GM12878 (cell line): ENCODE measurements around the gene HELZ. TPM values are rescaled to one million over a fixed set of nuclear protein-coding genes. Genes with fewer than 3 reads are reported as not detected.
"Not testable (repeated sequence)": the region's sequence is repeated elsewhere in the genome, so short reads cannot be mapped to it uniquely, and the experiment has no call there.

Experiments
- ATAC-seq: fragments of 200-7000 bp; cut with Tn5 transposase; 3 replicates; pipeline ENCODE4 v1.9.1; 2020; ENCODE audit warnings: mild to moderate bottlenecking, moderate library complexity
- BruUV-seq: library from RNA; stranded (reverse); fragments of 400-500 nt; replicated peaks from 2 replicates; lab custom pipeline; 2021; lab: Mats Ljungman, UMichigan
- CTCF ChIA-PET: fragments of 300-600 bp; sonication (Branson Sonifier 250); formaldehyde crosslinking; extraction: SDS; loops from one replicate; lab custom pipeline; 2021; ENCODE audit warnings: inconsistent platforms; lab: Yijun Ruan, JAX
- POLR2A ChIA-PET: fragments of 350-600 bp; formaldehyde crosslinking; extraction: SDS; loops from one replicate; lab custom pipeline; 2021; ENCODE audit warnings: inconsistent platforms; lab: Charles Lee
- RAD21 ChIA-PET: fragments of 300-600 bp; sonication (Branson Sonifier 250); formaldehyde crosslinking; loops from one replicate; lab custom pipeline; 2023; ENCODE audit warnings: antibody characterized with exemption; ENCODE audit not compliant: unreplicated experiment; lab: Charles Lee
- SMC1A ChIA-PET: fragments of 300-600 bp; sonication (Branson Sonifier 250); formaldehyde crosslinking; loops from one replicate; lab custom pipeline; 2023; ENCODE audit not compliant: unreplicated experiment, uncharacterized antibody; lab: Charles Lee
- DNase-seq: peaks from one replicate; pipeline ENCODE4 v3.0.0-alpha.2; 2011; ENCODE audit warnings: low read depth, low spot score
- FAIRE-seq: peaks from 3 replicates; lab custom pipeline; 2011; peaks lifted over from hg19 to GRCh38; lab: Jason Lieb, UNC
- H2AFZ ChIP-seq: 2 replicates; pipeline ENCODE4 v1.6.0; 2011; ENCODE audit warnings: low read depth, low read length, control low read depth; ENCODE audit not compliant: control insufficient read depth
- H3K27ac ChIP-seq: 2 replicates; pipeline ENCODE4 v1.5.1; 2011; ENCODE audit warnings: control low read depth; ENCODE audit not compliant: control insufficient read depth, insufficient read depth
- H3K27me3 ChIP-seq, 2 experiments: replicated peaks in 1 of 2; 2 replicates each; pipeline versions ENCODE4 v1.6.0 to v1.6.1; 2011; ENCODE audit warnings: low read length in 1 of 2; ENCODE audit not compliant: control insufficient read depth in 2 of 2, insufficient read depth in 2 of 2
- H3K36me3 ChIP-seq, 2 experiments: 2 replicates each; pipeline ENCODE4 v1.5.1; 2011; ENCODE audit warnings: low read length in 1 of 2; ENCODE audit not compliant: control insufficient read depth in 2 of 2, insufficient read depth in 2 of 2
- H3K4me1 ChIP-seq: 2 replicates; pipeline ENCODE4 v1.6.1; 2011; ENCODE audit warnings: mild to moderate bottlenecking, low read length, moderate library complexity, mixed read lengths; ENCODE audit not compliant: control insufficient read depth, insufficient read depth
- H3K4me2 ChIP-seq: 2 replicates; pipeline ENCODE4 v1.6.0; 2011; ENCODE audit warnings: control low read depth; ENCODE audit not compliant: control insufficient read depth, insufficient read depth
- H3K4me3 ChIP-seq: fragments of 200-600 bp; sonication (generic); 2 replicates; pipeline ENCODE4 v1.5.1; 2016
- H3K79me2 ChIP-seq: 2 replicates; pipeline ENCODE4 v1.6.0; 2011; ENCODE audit warnings: low read length; ENCODE audit not compliant: control insufficient read depth, insufficient read depth
- H3K9ac ChIP-seq: 2 replicates; pipeline ENCODE4 v1.8.0; 2011; ENCODE audit warnings: low read length, control low read depth, mixed read lengths; ENCODE audit not compliant: control insufficient read depth, insufficient read depth
- H3K9me3 ChIP-seq: replicated peaks from 3 replicates; pipeline ENCODE4 v1.5.1; 2011; ENCODE audit warnings: mild to moderate bottlenecking, low read length; ENCODE audit not compliant: control insufficient read depth, insufficient read depth
- H4K20me1 ChIP-seq: 2 replicates; pipeline ENCODE4 v1.6.0; 2011; ENCODE audit not compliant: control insufficient read depth, insufficient read depth
- ATF3 ChIP-seq: IDR thresholded peaks from 2 replicates; pipeline ENCODE4 v1.6.1; 2011; ENCODE audit warnings: low read depth, mild to moderate bottlenecking, low read length, moderate library complexity, borderline replicate concordance; ENCODE audit errors: extremely low read depth
- CBX3 ChIP-seq: fragments of 200-600 bp; sonication (generic); IDR thresholded peaks from 2 replicates; pipeline ENCODE4 v1.6.1; 2016; ENCODE audit warnings: low read depth, borderline replicate concordance
- CUX1 ChIP-seq: IDR thresholded peaks from 2 replicates; pipeline ENCODE4 v1.6.1; 2012; ENCODE audit warnings: improper control_type of control experiment, low read depth, low read length; ENCODE audit not compliant: insufficient replicate concordance
- EED ChIP-seq: sonication (generic); IDR thresholded peaks from 2 replicates; pipeline ENCODE4 v1.6.1; 2016; ENCODE audit warnings: antibody characterized with exemption, low read depth
- ESRRA ChIP-seq: IDR thresholded peaks from 2 replicates; pipeline ENCODE4 v1.6.1; 2012; ENCODE audit warnings: mild to moderate bottlenecking, low read length, improper control_type of control experiment
- MYB ChIP-seq: fragments of 150-350 bp; IDR thresholded peaks from 2 replicates; pipeline ENCODE4 v1.6.1; 2014; ENCODE audit warnings: mild to moderate bottlenecking, low read depth, low read length, borderline replicate concordance
- SIN3A ChIP-seq: IDR thresholded peaks from 2 replicates; pipeline ENCODE4 v1.6.1; 2012; ENCODE audit warnings: low read depth, low read length, improper control_type of control experiment
- WGBS: methylation state at CpG from one replicate; pipeline ENCODE4 v1.1.6; 2016; ENCODE audit warnings: low lambda C conversion rate; ENCODE audit not compliant: insufficient replicate concordance, insufficient coverage; ENCODE audit errors: missing lambda C conversion rate; 5-methylcytosine and 5-hydroxymethylcytosine counted together
- in situ Hi-C: fragments of 300-500 bp; cut with MboI; formaldehyde crosslinking; loops from 9 replicates; pipeline ENCODE4 v1.14.3; 2018; ENCODE audit warnings: mixed read lengths
- intact Hi-C: fragments of 100-400 bp; cut with micrococcal nuclease; formaldehyde crosslinking; loops from one replicate; pipeline ENCODE4 v1.14.2; 2022; ENCODE audit not compliant: unreplicated experiment
- polyA plus RNA-seq, 11 experiments: library from polyadenylated mRNA; depleted of rRNA in 4 of 11; unstranded in 6 of 11; stranded (reverse) in 5 of 11; fragments of >200 nt; fragmentation: Nextera tagmentation in 4 of 11; fragmentation: Illumina TruSeq in 1 of 11; extraction: Ambion mirVana in 4 of 11; extraction: Trizol in 1 of 11; gene quantifications; 1 replicate in 1 of 11; 2 replicates in 10 of 11; pipeline versions ENCODE4 v1.2.1 to v1.2.3, GENCODE V29; 2011 to 2016; ENCODE audit warnings: inconsistent platforms in 2 of 11, missing spikeins in 2 of 11, low read depth in 1 of 11
- total RNA-seq, 4 experiments: library from RNA; depleted of rRNA in 3 of 4; stranded (reverse); fragments of >200 nt in 3 of 4; fragmentation: Illumina TruSeq in 1 of 4; extraction: Trizol in 1 of 4; gene quantifications; 2 replicates each; pipeline versions ENCODE4 v1.2.1 to v1.2.3, GENCODE V29; 2013 to 2021

HELZ gene
- total and polyA plus RNA-seq, 10 of the 15 experiments (the other 5 are each of a cell fraction or from before 2014, with no cell fraction given), result 1.5 to 36.8 (median 19.1) TPM

GRCh38 chr17:67105213-67105612 lies 139.8 kb downstream of the HELZ start (continued):
- TF ChIP-seq CUX1 (no peak), CBX3 (no peak), ESRRA (no peak), MYB (no peak), SIN3A (no peak), EED (no peak), ATF3 (no peak)

DNA sequence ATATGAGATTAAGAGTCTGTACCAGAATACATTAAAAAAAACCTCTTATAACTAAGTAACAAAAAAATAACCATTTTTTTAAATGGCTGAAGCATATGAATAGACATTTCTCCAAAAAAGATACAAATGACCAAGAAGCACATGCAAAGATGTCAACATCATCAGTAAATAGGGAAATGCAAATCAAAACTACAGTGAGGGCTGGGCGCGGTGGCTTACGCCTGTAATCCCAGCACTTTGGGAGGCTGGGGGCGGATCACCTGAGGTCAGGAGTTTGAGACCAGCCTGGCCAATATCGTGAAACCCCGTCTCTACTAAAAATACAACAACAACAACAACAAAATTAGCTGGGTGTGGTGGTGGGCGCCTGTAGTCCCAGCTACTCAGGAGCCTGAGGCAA lies 140.4 kb downstream of the HELZ start:
- H3K27me3 ChIP-seq, H4K20me1 ChIP-seq, H3K9ac ChIP-seq, ATAC-seq, H3K4me3 ChIP-seq, RAD21 ChIA-PET, H3K9me3 ChIP-seq, SMC1A ChIA-PET, H3K4me1 ChIP-seq, DNase-seq, H3K79me2 ChIP-seq, H3K27ac ChIP-seq, CTCF ChIA-PET, H3K4me2 ChIP-seq, intact Hi-C loops, in situ Hi-C loops, POLR2A ChIA-PET, FAIRE-seq, BruUV-seq, H2AFZ ChIP-seq: not testable (repeated sequence)
- H3K36me3 ChIP-seq, result peaks cover 11 to 31% of the 10 kb centered on the region in 2 experiments
- WGBS, result 98% methylated on average over 7 of the region's 7 CpGs
